Measurements from ENCODE around the gene HDAC9. TPM values are rescaled to one million over a fixed set of nuclear protein-coding genes. Genes with fewer than 3 reads are reported as not detected.
A peak's percentile ranks its signal among the peaks of the same experiment; 100 is the strongest.

HDAC9 gene
- total and polyA plus RNA-seq, 2 experiments from 2014 or later: 32.7 to 101 TPM

DNA sequence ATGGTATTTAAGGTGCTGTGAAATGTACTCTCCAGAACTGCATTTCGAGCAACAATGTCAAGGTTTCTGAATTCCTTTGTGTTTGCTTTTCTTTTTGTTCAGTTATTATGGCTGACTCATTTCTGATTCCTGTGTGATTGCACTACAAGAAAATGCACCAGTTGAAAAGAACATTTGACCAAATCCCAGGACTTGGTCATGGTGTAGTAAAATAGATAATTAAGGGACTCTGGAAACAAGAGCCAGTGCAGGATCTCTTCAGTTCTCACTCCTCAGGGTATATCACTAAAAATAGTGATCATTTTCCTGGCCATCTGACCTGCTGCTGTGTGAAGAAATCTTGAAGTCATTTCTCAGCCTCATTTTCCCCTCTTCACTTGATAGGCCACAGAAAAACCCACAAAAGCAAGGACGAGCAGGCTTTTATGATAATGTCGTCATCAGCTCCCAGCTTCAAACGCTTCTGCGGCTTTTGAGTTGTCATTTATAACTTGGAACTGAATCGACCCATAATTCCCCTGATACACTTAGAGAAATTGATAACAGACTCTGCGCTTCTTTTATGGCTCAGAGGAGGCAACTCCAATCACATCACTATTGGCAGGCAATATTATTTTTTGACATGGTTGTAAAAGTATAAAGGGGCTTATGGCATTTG is 274.7 kb downstream of the HDAC9 start:
- TF ChIP-seq, protein P1, sequence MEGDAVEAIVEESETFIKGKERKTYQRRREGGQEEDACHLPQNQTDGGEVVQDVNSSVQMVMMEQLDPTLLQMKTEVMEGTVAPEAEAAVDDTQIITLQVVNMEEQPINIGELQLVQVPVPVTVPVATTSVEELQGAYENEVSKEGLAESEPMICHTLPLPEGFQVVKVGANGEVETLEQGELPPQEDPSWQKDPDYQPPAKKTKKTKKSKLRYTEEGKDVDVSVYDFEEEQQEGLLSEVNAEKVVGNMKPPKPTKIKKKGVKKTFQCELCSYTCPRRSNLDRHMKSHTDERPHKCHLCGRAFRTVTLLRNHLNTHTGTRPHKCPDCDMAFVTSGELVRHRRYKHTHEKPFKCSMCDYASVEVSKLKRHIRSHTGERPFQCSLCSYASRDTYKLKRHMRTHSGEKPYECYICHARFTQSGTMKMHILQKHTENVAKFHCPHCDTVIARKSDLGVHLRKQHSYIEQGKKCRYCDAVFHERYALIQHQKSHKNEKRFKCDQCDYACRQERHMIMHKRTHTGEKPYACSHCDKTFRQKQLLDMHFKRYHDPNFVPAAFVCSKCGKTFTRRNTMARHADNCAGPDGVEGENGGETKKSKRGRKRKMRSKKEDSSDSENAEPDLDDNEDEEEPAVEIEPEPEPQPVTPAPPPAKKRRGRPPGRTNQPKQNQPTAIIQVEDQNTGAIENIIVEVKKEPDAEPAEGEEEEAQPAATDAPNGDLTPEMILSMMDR (IDR thresholded peaks at IDR 0.05; ENCODE audit: low read depth, low read length): no peak
- Histone ChIP-seq H3K4me1 (ENCODE audit: low read depth) (peaks cover 12% of the 10 kb centered on the region), H3K27ac (no peak overlapping the region), H3K36me3 (no peaks in the 10 kb centered on the region), H3K27me3 (no peaks in the 10 kb centered on the region), H3K9me3 (ENCODE audit: low read depth) (no peaks in the 10 kb centered on the region), H3K4me3 (no peak overlapping the region)
- DNase-seq (ENCODE audit: low read depth in 1 of 2, low spot score in 1 of 2): peak in 1 of 2 donors; percentile 60

DNA sequence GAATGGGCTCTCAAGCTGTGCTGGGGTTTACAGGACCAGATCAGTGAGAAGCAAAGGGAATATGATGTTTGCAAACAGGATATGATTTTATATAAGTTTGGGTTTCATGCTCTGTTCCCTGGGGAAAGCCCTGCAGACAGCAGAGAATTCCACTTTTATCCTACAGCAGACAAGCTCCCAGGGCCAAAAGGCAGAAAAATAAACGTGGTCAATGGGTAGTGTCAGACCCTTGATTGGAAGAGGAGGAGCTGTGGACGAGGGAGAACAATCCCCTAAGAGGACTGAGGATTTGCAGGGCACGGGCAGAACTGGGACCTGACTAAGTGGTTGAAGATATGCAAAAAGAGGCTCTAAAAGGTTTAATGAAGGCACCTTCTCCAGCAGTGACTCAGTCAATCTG is 275.3 kb downstream of the HDAC9 start:
- peaks cover 12% of the 10 kb centered on the region for H3K4me1 ChIP-seq (ENCODE audit: low read depth)
- no peak overlapping the region for H3K4me3 ChIP-seq
- DNase-seq (ENCODE audit: low read depth in 1 of 2, low spot score in 1 of 2): peak; percentile 13 to 27
- H3K36me3 ChIP-seq: no peaks in the 10 kb centered on the region
- H3K27me3 ChIP-seq: no peaks in the 10 kb centered on the region
- TF ChIP-seq, protein P1 (IDR thresholded peaks at IDR 0.05; ENCODE audit: low read depth, low read length): no peak
- no peak overlapping the region for H3K27ac ChIP-seq
- H3K9me3 ChIP-seq (ENCODE audit: low read depth): no peaks in the 10 kb centered on the region

DNA sequence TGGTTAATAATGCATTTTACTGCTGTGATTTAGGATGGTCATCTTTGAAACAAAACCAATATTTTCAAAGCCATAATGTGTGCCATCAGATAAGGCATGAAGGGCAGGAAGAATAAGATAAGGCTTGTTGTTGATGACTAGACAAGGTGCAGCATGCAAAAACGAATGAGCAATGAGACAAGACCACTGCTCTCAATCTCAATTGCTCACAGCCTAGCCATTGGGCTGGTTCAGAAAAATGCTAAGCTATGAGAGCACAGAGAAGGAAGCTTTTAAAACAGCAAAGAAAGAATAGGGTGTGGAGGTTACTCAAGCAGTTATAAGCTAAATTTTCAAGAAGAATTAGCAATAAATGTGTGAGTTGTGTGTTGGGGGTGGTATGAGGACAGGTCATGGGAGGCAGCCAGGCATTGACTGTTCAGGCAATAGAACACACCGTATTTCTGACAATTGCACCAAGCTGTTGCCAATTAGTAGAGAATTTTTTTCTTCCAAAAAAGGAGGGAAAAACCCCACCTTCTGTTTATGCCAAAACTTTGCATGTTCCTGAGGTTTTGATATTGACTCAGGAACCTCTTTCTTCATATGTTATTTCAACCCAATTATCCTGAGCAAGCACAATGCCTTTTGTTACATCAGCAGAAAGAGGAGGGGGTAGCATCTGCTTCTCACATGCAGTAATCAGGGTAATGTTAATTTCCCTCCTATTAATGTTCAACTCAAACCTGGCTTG is 276.5 kb downstream of the HDAC9 start:
- TF ChIP-seq, protein P1 (IDR thresholded peaks at IDR 0.05; ENCODE audit: low read depth, low read length): no peak
- DNase-seq (ENCODE audit: low read depth in 1 of 2, low spot score in 1 of 2): no peak
- peaks cover 12% of the 10 kb centered on the region for H3K4me1 ChIP-seq (ENCODE audit: low read depth)

DNA sequence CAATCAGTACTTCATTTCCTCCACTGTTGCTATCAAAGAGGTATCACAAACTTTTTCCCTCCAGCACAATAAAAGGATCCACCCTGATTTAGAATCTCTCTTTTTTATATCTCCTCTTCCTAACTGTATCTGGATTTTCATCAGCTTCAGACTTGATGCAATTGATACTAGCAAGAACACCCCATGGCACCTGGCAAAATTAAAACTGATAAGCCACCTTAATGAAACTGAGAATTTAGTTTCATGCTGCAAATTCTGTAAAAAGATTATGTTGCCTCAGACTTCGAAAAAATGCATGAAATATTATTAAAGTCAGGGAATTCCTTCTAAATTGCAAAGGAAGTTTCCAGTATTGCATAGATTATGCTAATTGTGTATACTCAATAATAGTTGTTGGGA is 277.0 kb downstream of the HDAC9 start:
- Histone ChIP-seq H3K36me3 (no peaks in the 10 kb centered on the region), H3K9me3 (ENCODE audit: low read depth) (no peaks in the 10 kb centered on the region), H3K4me1 (ENCODE audit: low read depth) (peaks cover 12% of the 10 kb centered on the region), H3K4me3 (no peak overlapping the region), H3K27me3 (no peaks in the 10 kb centered on the region), H3K27ac (no peak overlapping the region)
- TF ChIP-seq, protein P1 (IDR thresholded peaks at IDR 0.05; ENCODE audit: low read depth, low read length): no peak
- no peak for DNase-seq (ENCODE audit: low read depth in 1 of 2, low spot score in 1 of 2)

More for the DNA sequence above, 276.5 kb downstream of the HDAC9 start:
- Histone ChIP-seq H3K27ac (no peak overlapping the region), H3K9me3 (ENCODE audit: low read depth) (no peaks in the 10 kb centered on the region), H3K4me3 (no peak overlapping the region), H3K27me3 (no peaks in the 10 kb centered on the region), H3K36me3 (no peaks in the 10 kb centered on the region)

DNA sequence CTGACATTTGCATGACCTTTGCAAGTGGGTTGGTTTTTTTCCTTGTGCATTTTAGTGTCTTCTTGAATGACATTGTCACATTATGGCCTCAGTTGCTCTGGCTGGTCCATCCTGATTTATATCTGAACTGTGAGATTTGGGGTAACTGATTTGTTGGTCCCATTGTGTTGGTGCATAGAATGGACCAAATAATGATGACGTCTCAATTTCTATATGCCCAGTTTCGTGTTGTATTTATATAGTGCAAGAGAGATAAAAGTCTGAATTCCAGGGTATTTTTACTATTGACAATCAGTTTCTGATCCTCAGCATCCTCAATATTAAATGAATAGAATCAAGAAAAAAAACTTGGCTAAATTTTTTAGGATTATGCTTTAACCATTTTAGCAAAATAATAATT is 281.8 kb downstream of the HDAC9 start:
- no peaks in the 10 kb centered on the region for H3K36me3 ChIP-seq

More for the DNA sequence above, 281.8 kb downstream of the HDAC9 start:
- Histone ChIP-seq H3K4me1 (ENCODE audit: low read depth) (no peaks in the 10 kb centered on the region), H3K4me3 (no peak overlapping the region), H3K9me3 (ENCODE audit: low read depth) (no peaks in the 10 kb centered on the region), H3K27ac (no peak overlapping the region), H3K27me3 (no peaks in the 10 kb centered on the region)
- no peak for DNase-seq (ENCODE audit: low read depth in 1 of 2, low spot score in 1 of 2)
- TF ChIP-seq, protein P1 (IDR thresholded peaks at IDR 0.05; ENCODE audit: low read depth, low read length): no peak
